Right cardiac atrium (tissue), 5 donors: ENCODE measurements around the gene FGF21. TPM values are rescaled to one million over a fixed set of nuclear protein-coding genes. Genes with fewer than 3 reads are reported as not detected.
A peak's percentile ranks its signal among the peaks of the same experiment; 100 is the strongest.
"Not testable (repeated sequence)": the region's sequence is repeated elsewhere in the genome, so short reads cannot be mapped to it uniquely, and the experiment has no call there.

Experiments
- ATAC-seq, 2 donors: fragments of 200-7000 bp; cut with Tn5 transposase; one replicate each; pipeline versions ENCODE4 v1.8.0 to v1.9.1; 2020; ENCODE audit warnings: moderate library complexity in 2 of 2, mild to moderate bottlenecking in 1 of 2
- DNase-seq, 3 donors: peaks; one replicate each; pipeline ENCODE4 v3.0.0-alpha.2; 2020
- H3K27ac ChIP-seq: one replicate; pipeline ENCODE4 v1.5.1; 2013; ENCODE audit warnings: mild to moderate bottlenecking, low read length, control low read depth, moderate library complexity
- H3K27me3 ChIP-seq: one replicate; pipeline ENCODE4 v1.6.1; 2013; ENCODE audit not compliant: control insufficient read depth, insufficient read depth
- H3K4me1 ChIP-seq: one replicate; pipeline ENCODE4 v1.6.1; 2013; ENCODE audit warnings: low read length; ENCODE audit not compliant: control insufficient read depth, insufficient read depth
- H3K4me3 ChIP-seq: one replicate; pipeline ENCODE4 v1.5.1; 2013; ENCODE audit warnings: low read length, control low read depth
- H3K9me3 ChIP-seq: one replicate; pipeline ENCODE4 v1.6.1; 2013; ENCODE audit warnings: low read length; ENCODE audit not compliant: control insufficient read depth
- WGBS: extraction: QIAGEN DNeasy Blood & Tissue Kit; methylation state at CpG from one replicate; pipeline ENCODE4 v1.1.7; 2013; 5-methylcytosine and 5-hydroxymethylcytosine counted together
- intact Hi-C, 4 donors: fragments of 100-400 bp; cut with DNase I; formaldehyde crosslinking; loops; one replicate each; pipeline versions ENCODE4 v1.11.0 to v1.14.0; 2022 to 2023
- long read RNA-seq, 4 donors: library from polyadenylated mRNA; unstranded; transcript quantifications; one replicate each; pipeline ENCODE4 v2.0.0, GENCODE V29; 2020 to 2021
- polyA plus RNA-seq: library from polyadenylated mRNA; stranded (reverse); fragments of 200-250 nt; gene quantifications from one replicate; pipeline ENCODE4 v1.2.3, GENCODE V29; 2013
- total RNA-seq, 4 donors: library from RNA; stranded (reverse); fragmentation: NEBNext Ultra II Directional; extraction: Animal tissue kit (Norgen Biotek cat#: 25700); gene quantifications; one replicate each; pipeline ENCODE4 v1.2.1, GENCODE V29; 2021
- donor health status: healthy with polysubstance abuse.
- donor health status: DM: no; HTN: yes; CAD: no.
- donor health status: DM: no; HTN: no; CAD: no.
- donor health status: DM: no; HTN: yes; CAD: no; lungs with severe emphysema.
- donor health status: DM: yes; HTN: yes; CAD: no.

FGF21 gene, protein sequence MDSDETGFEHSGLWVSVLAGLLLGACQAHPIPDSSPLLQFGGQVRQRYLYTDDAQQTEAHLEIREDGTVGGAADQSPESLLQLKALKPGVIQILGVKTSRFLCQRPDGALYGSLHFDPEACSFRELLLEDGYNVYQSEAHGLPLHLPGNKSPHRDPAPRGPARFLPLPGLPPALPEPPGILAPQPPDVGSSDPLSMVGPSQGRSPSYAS
- total RNA-seq, result not detected
- not detected for polyA plus RNA-seq
- long read RNA-seq, donor 1, result 0 reads
- long read RNA-seq, donor 2, result 0 reads
- long read RNA-seq, donor 3, result 0 reads
- long read RNA-seq, donor 4, result 0 reads

- H3K4me3 ChIP-seq, result no peak within 1 kb of the TSS
- H3K27me3 ChIP-seq, result no peaks in the 10 kb centered on the region
- no peak within 1 kb of the TSS for H3K27ac ChIP-seq
- no peaks in the 10 kb centered on the region for H3K4me1 ChIP-seq
- no peak for DNase-seq
- intact Hi-C loops, result no loop called here
- 86% methylated on average over 4 of the region's 4 CpGs for WGBS
- H3K9me3 ChIP-seq, result no peaks in the 10 kb centered on the region
- ATAC-seq, result no peak
These were observed at the start of gene FGF21 for GRCh38 chr19:48755084-48755641. TSS of gene FGF21 (plus strand) at chr19:48755524. CDS start at chr19:48756237, 713 bp downstream.

DNA sequence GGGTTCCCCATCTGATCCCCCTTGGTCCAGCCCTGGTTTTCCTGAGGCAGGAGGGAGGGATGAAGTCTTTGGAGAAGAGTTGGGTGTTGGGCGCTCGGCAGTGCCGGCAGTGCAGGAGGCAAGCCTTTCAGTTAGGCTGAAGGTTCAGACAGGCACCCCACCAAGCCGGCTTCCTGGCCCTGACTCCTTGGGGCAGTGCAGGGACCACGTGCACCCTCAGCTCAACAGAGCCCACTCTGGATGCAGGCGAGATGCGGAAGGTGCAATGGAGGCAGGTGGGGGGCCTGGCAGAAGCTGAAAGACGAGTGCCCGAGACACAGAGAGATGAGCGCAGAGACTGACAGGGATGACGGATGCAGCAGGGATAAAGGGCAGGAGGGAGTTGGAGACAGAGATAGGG is 46.9 kb upstream of the FGF21 start:
- H3K27me3 ChIP-seq, result no peaks in the 10 kb centered on the region
- intact Hi-C loops, result no loop called here
- no peak overlapping the region for H3K4me3 ChIP-seq
- 44% methylated on average over 11 of the region's 11 CpGs for WGBS
- H3K9me3 ChIP-seq, result no peaks in the 10 kb centered on the region
- DNase-seq, result no peak
- no peaks in the 10 kb centered on the region for H3K4me1 ChIP-seq
- H3K27ac ChIP-seq, result no peak overlapping the region
- no peak for ATAC-seq

GRCh38 chr19:48711106-48711662 is 44.1 kb upstream of the FGF21 start:
- H3K4me1 ChIP-seq, result peaks cover 4% of the 10 kb centered on the region
- ATAC-seq (no peak), DNase-seq (no peak)
- H3K27me3 ChIP-seq, result no peaks in the 10 kb centered on the region
- 93% methylated on average over 4 of the region's 4 CpGs for WGBS
- intact Hi-C loops, result no loop called here
- no peaks in the 10 kb centered on the region for H3K9me3 ChIP-seq
- H3K4me3 ChIP-seq, result no peak overlapping the region
- H3K27ac ChIP-seq, result no peak overlapping the region

- WGBS, result 13% methylated on average over 25 of the region's 25 CpGs
- Histone ChIP-seq H3K27ac (peak overlapping the region; percentile 23), H3K4me3 (peak overlapping the region; percentile 47), H3K27me3 (no peaks in the 10 kb centered on the region), H3K4me1 (peaks cover 6% of the 10 kb centered on the region), H3K9me3 (no peaks in the 10 kb centered on the region)
- DNase-seq (peak in 2 of 3 donors; percentile 53 to 67), ATAC-seq (no peak)
- intact Hi-C loops, result no loop called here
These were observed 42.1 kb upstream of the FGF21 start for GRCh38 chr19:48713041-48713863.

- ATAC-seq, result peak; percentile 91 to 95
- no peaks in the 10 kb centered on the region for H3K27me3 ChIP-seq
- intact Hi-C loops, result no loop called here
- H3K27ac ChIP-seq, result peak overlapping the region; percentile 86
- under 1% methylated on average over 67 of the region's 67 CpGs for WGBS
- no peaks in the 10 kb centered on the region for H3K9me3 ChIP-seq
- peak; percentile 99 to 100 (median 100) for DNase-seq
- peak overlapping the region; percentile 47 for H3K4me3 ChIP-seq
- H3K4me1 ChIP-seq, result peaks cover 11% of the 10 kb centered on the region
These were observed 41.2 kb upstream of the FGF21 start for GRCh38 chr19:48713864-48714755.

DNA sequence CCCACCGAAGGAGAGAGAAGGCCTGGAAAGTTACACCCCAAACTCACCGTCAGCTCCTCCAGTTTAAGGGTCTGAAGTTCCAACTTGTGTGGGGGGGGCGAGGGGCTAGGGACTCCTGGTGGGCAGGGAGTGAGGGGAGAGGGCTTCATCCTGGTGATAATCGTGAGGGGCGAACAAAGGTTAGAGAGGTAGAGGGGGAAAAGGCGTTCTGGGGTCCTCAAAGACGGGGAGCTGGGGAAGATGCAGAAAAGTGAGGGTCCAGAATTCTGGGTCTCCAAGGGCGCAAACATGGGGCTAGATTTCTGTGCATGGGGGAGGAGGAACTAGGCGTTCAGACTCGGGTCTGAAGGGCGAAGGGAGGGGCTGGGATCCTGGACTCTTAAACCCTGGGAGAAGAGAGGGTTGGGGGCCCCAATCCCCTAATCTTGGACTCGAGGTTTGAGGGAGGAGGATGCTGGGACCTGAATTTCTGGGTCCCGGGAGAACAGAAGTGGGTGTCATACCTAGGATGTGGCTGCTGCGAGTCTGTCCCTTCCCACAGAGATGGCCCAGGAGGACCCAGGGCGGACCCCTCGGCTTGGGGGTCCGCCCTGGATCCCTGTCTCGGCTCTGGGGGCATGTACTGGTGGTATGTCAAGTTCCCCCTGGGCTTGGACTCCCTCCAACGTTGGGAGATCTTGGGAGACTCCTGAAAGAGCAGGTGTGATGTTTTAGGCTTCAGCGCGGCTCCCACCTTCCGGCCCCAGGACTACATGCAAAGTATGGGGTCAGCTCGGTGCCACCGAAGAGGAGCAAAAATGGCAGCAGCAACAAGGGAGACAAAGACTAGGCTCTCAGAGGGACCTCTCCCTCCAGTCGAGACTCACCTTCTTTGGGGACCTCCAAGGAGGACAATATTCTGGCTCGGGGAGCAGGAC is 40.3 kb upstream of the FGF21 start:
- Histone ChIP-seq H3K27ac (peak overlapping the region; percentile 86), H3K4me1 (peaks cover 15% of the 10 kb centered on the region), H3K4me3 (peak overlapping the region; percentile 43), H3K9me3 (no peaks in the 10 kb centered on the region), H3K27me3 (no peaks in the 10 kb centered on the region)
- DNase-seq (peak; percentile 42 to 69 (median 65)), ATAC-seq (no peak)
- intact Hi-C loops, result no loop called here
- WGBS, result 57% methylated on average over 26 of the region's 26 CpGs

DNA sequence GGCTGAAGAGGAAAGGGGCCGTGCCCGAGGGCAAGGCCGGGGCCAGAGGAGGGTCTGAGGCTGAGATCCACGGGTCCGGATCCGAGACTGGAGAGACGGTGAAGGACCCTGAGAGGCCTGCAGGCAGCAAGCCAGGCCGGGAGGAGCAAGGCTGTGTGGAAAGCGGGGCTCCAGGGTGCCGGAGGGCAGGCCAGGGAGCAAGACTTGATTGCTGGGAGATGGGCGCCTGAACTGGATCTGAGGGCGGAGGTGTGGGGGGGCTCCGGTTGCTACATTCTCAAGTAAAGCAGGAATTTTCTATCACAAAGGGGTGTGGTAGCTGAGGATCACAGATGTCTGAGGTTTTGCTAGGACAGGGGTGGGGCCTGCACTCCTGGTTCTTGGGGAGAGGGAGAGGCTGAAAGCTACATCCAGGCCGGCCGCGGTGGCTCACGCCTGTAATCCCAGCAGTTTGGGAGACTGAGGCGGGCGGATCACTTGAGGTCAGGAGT is 39.6 kb upstream of the FGF21 start:
- intact Hi-C loops, result no loop called here
- 62% methylated on average over 19 of the region's 19 CpGs for WGBS
- H3K27ac ChIP-seq, result peak overlapping the region; percentile 9
- peaks cover 15% of the 10 kb centered on the region for H3K4me1 ChIP-seq
- no peak for ATAC-seq
- H3K9me3 ChIP-seq, result no peaks in the 10 kb centered on the region
- DNase-seq, result peak; percentile 40 to 71 (median 69)
- H3K4me3 ChIP-seq, result no peak overlapping the region
- no peaks in the 10 kb centered on the region for H3K27me3 ChIP-seq

GRCh38 chr19:48716562-48717291 is 38.6 kb upstream of the FGF21 start:
- ATAC-seq (peak; percentile 3 to 7), DNase-seq (peak; percentile 72 to 92 (median 91))
- no peaks in the 10 kb centered on the region for H3K27me3 ChIP-seq
- WGBS, result 12% methylated on average over 24 of the region's 24 CpGs
- no peak overlapping the region for H3K4me3 ChIP-seq
- H3K27ac ChIP-seq, result peak overlapping the region; percentile 19
- no peaks in the 10 kb centered on the region for H3K9me3 ChIP-seq
- intact Hi-C loops, result no loop called here
- peaks cover 15% of the 10 kb centered on the region for H3K4me1 ChIP-seq

DNA sequence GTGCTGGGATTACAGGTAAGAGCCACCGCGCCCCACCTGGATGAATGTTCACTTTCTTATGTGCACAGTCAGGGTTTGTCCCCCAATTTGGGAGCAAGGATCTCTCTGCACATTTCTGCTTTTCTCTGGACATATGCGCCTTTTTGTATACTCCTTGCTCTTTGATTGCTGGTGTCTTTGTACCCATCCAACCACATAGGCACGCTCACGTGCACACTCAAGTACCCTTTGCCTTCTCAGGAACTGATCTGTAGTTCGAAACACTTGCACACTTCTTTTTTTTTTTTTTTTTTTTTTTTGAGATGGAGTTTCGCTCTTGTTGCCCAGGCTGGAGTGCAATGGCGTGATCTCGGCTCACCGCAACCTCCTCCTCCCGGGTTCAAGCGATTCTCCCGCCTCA is 37.2 kb upstream of the FGF21 start:
- H3K9me3 ChIP-seq, intact Hi-C loops, H3K27me3 ChIP-seq, ATAC-seq, H3K27ac ChIP-seq, H3K4me3 ChIP-seq, DNase-seq: not testable (repeated sequence)
- H3K4me1 ChIP-seq, result peaks cover 15% of the 10 kb centered on the region
- WGBS, result 95% methylated on average over 13 of the region's 13 CpGs
